Activated T-helper 2 cell treated with anti-CD3 and anti-CD28 coated beads, Interferon-gamma antibody, Interleukin-2, Interleukin-4, amounts not matched to agents 10 μg/mL and 5 μg/mL and 100 μg/mL, durations not matched to agents 14 hours and 24 hours and 36 hours (primary cell): ENCODE data around the gene GPR15. TPM values are rescaled to one million over a fixed set of nuclear protein-coding genes. Genes with fewer than 3 reads are reported as not detected.

Source experiments
- DNase-seq: peaks from one replicate; pipeline ENCODE4 v3.0.0; 2021; ENCODE audit warnings: low spot score
- H3K27ac Mint-ChIP-seq: one replicate; pipeline ENCODE4 v1.8.0; 2021; ENCODE audit warnings: mixed read lengths
- H3K27me3 Mint-ChIP-seq: one replicate; pipeline ENCODE4 v1.8.0; 2021; ENCODE audit warnings: low read depth, mixed read lengths
- H3K36me3 Mint-ChIP-seq: one replicate; pipeline ENCODE4 v1.8.0; 2021; ENCODE audit warnings: low read depth, mixed read lengths
- H3K4me1 Mint-ChIP-seq: one replicate; pipeline ENCODE4 v1.8.0; 2021; ENCODE audit warnings: low read depth, mixed read lengths
- H3K4me3 Mint-ChIP-seq: one replicate; pipeline ENCODE4 v1.8.0; 2021; ENCODE audit warnings: low read depth, mild to moderate bottlenecking, moderate library complexity, mixed read lengths
- H3K9me3 Mint-ChIP-seq: one replicate; pipeline ENCODE4 v1.8.0; 2021; ENCODE audit warnings: mixed read lengths
- intact Hi-C: fragments of 100-400 bp; cut with micrococcal nuclease; formaldehyde crosslinking; loops from one replicate; pipeline ENCODE4 v1.15.1; 2023
- total RNA-seq: library from RNA; stranded (reverse); gene quantifications from 2 replicates; pipeline ENCODE4 v1.2.3, GENCODE V29; 2022

GPR15 gene
- total RNA-seq, 1 donor from 2014 or later, result 10.0 TPM

DNA sequence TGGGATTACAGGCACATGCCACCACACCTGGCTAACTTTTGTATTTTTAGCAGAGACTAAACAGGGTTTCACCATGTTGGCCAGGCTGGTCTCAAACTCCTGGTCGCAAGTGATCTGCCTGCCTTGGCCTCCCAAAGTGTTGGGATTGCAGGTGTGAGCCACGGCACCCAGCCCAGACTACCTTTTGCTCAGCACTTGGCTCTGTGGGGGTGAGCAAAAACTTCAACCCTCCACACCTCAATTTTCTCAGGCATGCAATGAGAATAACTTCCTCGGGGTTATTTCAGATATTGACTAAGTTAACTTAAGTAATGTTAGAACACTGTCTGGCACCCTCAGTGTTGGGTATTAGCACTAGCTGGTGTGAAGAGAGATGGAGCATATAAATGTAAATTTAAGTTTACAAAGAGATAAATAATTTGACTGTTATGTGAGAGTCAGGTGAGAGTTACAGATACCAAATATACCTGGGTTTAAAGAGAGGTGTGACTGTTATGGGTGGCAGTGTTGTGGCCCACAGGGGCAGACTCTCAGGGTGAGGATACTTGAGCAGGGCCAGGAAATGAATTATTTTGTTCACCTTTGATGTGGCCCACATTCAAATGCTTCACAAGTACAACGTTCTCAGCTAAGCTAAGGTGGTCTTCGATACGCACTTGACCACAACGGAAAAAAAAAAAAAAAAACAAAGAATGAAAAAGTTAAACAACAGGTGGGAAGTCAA lies 32.7 kb downstream of the GPR15 start:
- H3K4me3 Mint-ChIP-seq, result peak overlapping the region; percentile 11
- intact Hi-C loops, result loop anchor here (1.0 to 2.0 kb wide), 5 partner anchors 8 to 42 kb away; partner anchors contain the start of gene CLDND1
- peak overlapping the region; percentile 66 for H3K27ac Mint-ChIP-seq
- no peaks in the 10 kb centered on the region for H3K27me3 Mint-ChIP-seq
- H3K36me3 Mint-ChIP-seq, result peaks cover 11% of the 10 kb centered on the region
- peaks cover 64% of the 10 kb centered on the region for H3K4me1 Mint-ChIP-seq
- peaks cover 19% of the 10 kb centered on the region for H3K9me3 Mint-ChIP-seq
- DNase-seq, result no peak

DNA sequence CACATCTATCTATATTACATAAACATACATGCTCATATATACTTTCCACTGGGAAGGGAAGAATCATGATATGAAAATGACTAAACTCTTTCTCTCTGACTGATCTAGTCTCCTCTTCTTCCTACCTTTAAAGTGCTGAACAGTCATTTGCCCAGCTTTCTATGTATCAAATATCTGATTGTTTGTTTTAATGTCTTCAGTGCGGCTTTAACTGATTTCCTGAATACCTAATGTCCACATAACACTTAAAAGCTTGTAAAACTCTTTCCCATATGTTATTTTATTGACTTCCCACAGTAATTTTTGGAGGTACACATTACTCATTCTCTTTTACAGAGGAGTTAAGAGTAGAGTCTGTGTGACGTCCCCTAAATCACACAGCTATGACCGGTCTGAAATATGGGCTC lies 33.5 kb downstream of the GPR15 start:
- no peak for DNase-seq
- Mint-ChIP-seq H3K27me3 (no peaks in the 10 kb centered on the region), H3K9me3 (peaks cover 18% of the 10 kb centered on the region), H3K4me3 (no peak overlapping the region), H3K36me3 (peaks cover 14% of the 10 kb centered on the region), H3K27ac (no peak overlapping the region), H3K4me1 (peaks cover 65% of the 10 kb centered on the region)
- intact Hi-C loops, result loop anchor here (1.0 to 2.0 kb wide), 5 partner anchors 9 to 42 kb away; partner anchors contain the start of gene CLDND1

DNA sequence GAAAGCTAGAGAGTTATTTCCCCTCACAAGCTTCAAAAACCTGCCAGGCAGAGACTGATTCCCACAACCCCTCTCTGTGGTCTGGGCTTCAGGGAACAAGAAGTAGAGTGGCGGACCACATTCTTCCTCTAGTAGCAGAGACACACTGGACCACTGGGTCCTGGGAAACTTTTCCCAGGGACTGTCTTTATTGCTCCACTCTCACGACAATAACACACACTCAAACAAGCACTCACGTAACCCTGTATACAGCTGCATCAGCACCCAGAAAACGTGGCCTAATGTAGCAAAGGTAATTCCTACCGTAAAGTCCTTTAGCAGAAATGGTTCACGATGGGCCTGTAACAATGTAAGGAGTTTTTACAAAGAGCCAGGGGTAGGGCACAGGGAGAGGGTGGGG lies 34.1 kb downstream of the GPR15 start:
- intact Hi-C loops, result loop anchor here (1.0 to 2.0 kb wide), 5 partner anchors 8 to 43 kb away; partner anchors contain the start of gene CLDND1
- H3K4me3 Mint-ChIP-seq, result no peak overlapping the region
- no peaks in the 10 kb centered on the region for H3K27me3 Mint-ChIP-seq
- H3K9me3 Mint-ChIP-seq, result peaks cover 18% of the 10 kb centered on the region
- no peak for DNase-seq
- peaks cover 14% of the 10 kb centered on the region for H3K36me3 Mint-ChIP-seq
- peaks cover 62% of the 10 kb centered on the region for H3K4me1 Mint-ChIP-seq
- no peak overlapping the region for H3K27ac Mint-ChIP-seq

DNA sequence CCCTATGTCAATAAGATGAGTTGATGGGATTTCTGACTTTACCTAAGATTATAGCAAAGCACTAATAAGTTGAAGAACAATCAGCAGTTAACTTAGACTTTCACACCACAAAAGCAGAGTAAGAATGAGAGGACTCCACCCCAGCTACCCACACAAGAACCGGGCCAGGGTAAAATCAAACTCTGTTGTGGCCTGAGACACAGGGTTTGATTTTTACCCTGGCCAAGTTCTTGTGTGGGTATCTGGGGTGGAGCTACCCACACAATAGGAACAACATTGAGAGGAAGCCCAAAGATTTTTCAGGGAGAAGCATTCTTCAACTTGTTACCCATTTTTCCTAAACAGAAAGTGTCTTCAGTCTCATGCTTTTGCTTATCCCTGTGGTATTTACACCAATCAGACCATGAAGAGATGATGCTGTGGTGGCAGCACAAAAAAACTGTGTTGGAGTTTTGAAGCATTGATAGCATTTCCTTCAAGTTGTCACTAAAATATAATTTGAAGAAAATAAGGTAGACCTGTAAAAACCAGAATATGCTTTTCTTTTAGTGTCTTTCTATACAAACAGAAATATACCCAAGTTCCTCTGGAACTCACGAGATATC lies 36.0 kb downstream of the GPR15 start:
- Mint-ChIP-seq H3K4me1 (peaks cover 67% of the 10 kb centered on the region), H3K9me3 (peaks cover 18% of the 10 kb centered on the region)
- intact Hi-C loops, result no loop called here

DNA sequence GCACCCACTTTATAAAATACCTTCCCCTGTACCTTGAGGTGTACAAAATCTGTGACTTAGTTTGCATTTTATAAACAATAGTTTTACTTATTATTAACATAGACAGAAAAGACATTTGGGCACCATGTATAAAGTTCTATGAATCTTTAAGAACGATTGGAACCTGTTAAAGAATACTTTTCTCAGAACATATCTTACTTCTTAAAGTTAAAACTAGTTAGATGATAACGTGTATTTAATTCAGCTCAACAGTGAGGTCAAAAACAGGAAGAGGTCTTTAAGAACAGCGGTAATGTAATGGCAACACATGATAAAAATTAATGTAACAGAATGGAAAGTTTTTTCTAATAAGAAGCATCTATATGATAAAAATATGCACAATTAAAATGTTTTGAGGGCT lies 36.6 kb downstream of the GPR15 start:
- Mint-ChIP-seq H3K9me3 (peaks cover 18% of the 10 kb centered on the region), H3K4me3 (no peak overlapping the region), H3K4me1 (peaks cover 67% of the 10 kb centered on the region), H3K27ac (peak overlapping the region; percentile 42), H3K27me3 (no peaks in the 10 kb centered on the region), H3K36me3 (peaks cover 14% of the 10 kb centered on the region)
- DNase-seq, result no peak
- intact Hi-C loops, result no loop called here

More for the DNA sequence above, 36.0 kb downstream of the GPR15 start:
- Mint-ChIP-seq H3K27ac (peak overlapping the region; percentile 36), H3K4me3 (no peak overlapping the region), H3K36me3 (peaks cover 14% of the 10 kb centered on the region), H3K27me3 (no peaks in the 10 kb centered on the region)
- no peak for DNase-seq

DNA sequence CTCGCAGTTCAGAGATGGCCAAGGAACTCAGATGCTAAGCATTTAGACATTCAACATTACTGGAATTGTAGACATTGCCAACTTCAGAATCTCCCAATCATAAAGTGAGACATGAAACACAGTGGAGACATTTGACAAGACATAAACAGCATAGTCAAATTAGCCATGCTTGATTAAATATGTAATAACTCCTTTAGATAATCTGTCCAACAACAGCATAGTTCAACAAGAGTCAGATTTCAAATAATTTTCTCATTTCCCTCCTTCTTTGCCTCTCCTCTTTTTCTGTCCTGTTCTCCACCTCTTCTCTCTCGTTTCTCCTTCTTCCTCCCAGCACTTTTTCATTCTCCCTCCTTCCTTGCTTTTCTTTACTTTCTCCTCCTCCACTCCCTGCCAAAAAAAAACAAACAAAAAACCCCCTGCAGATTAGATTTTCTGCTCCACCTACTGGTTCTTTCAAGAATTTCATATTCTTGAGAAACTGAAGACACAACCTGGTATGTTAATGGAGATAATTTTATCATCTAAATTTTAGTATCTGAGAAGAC lies 41.5 kb downstream of the GPR15 start:
- no peak for DNase-seq
- intact Hi-C loops, result loop anchor here (2.0 to 5.0 kb wide), 4 partner anchors 20 to 534 kb away; partner anchors contain the start of gene CPOX
- Mint-ChIP-seq H3K9me3 (peaks cover 17% of the 10 kb centered on the region), H3K4me3 (peak overlapping the region; percentile 47), H3K27me3 (no peaks in the 10 kb centered on the region), H3K4me1 (peaks cover 57% of the 10 kb centered on the region), H3K27ac (peak overlapping the region; percentile 71), H3K36me3 (peaks cover 47% of the 10 kb centered on the region)

DNA sequence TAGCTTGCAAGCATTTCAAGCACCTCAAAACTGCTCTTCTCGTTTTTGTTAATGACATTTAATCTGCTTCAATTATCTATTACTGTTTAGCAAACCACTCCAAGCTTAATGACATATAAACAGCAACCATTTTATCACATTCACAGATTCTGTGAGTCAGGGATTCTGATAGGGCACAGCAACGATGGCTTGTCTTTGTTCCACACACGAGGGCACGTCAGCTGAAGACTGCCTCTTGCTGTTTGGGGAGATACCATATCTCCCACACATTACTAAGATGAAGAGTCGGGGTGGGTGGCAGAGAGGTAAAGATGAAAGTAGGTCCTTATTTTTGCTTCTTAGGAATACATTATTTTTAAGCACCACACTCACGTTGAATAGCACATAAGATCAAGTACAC lies 42.4 kb downstream of the GPR15 start:
- no peak for DNase-seq
- intact Hi-C loops, result loop anchor here (1.0 to 5.0 kb wide), 3 partner anchors 9 to 247 kb away; no protein-coding TSS in a partner anchor
- Mint-ChIP-seq H3K36me3 (peaks cover 50% of the 10 kb centered on the region), H3K27me3 (no peaks in the 10 kb centered on the region), H3K4me3 (peak overlapping the region; percentile 37), H3K27ac (peak overlapping the region; percentile 80), H3K4me1 (peaks cover 60% of the 10 kb centered on the region), H3K9me3 (peaks cover 10% of the 10 kb centered on the region)

DNA sequence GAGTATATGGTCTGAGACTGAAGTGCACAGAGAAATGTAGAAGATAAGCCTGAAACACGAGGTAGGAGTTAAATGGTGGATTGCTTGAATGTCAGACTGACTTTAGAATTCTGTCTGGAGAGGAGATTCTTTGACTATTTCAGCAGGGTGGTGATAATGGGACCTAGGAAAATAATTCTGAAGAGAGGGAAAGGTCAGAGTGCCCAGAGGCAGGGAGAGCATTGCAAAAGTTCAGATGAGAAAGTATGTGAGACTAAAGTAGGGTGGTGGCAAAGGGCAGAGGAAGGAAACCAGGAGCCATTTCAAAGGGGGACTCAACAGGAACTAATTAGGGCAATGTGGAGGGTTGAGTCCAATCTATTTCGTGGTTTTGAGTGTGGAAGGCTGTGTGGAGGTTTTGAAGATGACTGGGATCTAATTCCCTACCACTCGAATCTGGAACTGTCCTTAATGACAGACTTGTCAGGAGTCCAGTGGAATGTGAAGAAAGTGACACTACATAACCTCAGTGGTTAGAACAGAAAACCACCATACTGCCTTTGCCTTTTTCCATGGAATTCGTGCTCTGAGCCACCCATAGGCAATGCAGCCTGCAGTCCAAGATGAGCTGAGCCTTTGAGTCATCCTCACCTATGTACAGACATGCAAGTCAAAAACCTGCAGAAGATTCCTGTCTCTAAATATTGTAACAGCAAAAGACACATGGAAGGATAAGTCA lies 45.6 kb downstream of the GPR15 start:
- peaks cover 3% of the 10 kb centered on the region for H3K9me3 Mint-ChIP-seq
- H3K4me1 Mint-ChIP-seq, result peaks cover 60% of the 10 kb centered on the region
- no peak for DNase-seq
- no peak overlapping the region for H3K4me3 Mint-ChIP-seq
- no peaks in the 10 kb centered on the region for H3K27me3 Mint-ChIP-seq
- H3K36me3 Mint-ChIP-seq, result peaks cover 71% of the 10 kb centered on the region
- H3K27ac Mint-ChIP-seq, result peak overlapping the region; percentile 55
- intact Hi-C loops, result no loop called here

DNA sequence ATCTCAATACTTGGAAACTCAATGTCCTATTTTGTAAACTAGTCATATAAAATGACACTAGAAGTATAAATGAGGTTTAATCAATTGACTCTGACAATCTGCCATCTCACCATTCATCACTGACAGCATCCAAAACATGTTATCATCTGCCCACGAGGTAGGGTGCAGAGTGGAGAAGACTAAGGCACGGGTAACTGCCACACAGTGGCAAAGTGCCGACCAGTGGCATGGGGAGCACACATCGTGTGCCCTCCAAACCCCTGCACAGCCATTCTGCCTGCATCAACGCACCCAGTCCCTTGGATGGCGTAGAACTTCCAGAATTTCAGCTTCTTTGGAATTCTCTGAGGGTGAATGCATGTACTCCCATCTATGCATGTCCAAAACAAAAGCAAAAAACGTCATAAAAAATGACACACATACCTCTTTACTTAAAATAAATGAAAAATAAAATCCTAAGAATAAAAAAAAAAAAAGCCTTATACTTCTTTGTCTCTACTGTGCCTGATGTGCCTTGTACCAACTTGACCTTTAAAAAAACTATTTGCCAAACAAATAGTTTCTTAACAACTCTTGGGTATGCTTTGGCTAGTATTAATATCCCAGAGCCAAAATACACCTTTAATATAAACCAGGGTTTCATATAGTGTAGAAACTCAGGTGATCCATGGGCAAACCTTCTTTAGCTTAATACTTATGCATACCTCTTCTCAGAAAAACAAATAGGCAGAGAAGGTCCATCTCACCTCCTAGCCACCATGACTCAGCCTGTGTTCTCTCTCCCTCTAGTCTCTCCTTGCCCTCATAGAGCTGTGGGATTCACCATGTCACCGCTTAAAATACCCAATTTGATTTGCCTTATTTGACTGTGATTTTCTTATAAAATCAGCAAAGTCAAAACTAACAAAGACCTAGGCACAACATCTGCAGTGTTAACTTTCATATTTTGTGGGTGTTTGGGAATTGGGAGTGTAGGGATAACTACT lies 48.9 kb downstream of the GPR15 start:
- Mint-ChIP-seq H3K4me3 (no peak overlapping the region), H3K9me3 (peaks cover 3% of the 10 kb centered on the region), H3K27me3 (no peaks in the 10 kb centered on the region), H3K36me3 (peaks cover 88% of the 10 kb centered on the region), H3K27ac (no peak overlapping the region), H3K4me1 (peaks cover 53% of the 10 kb centered on the region)
- DNase-seq, result no peak
- intact Hi-C loops, result no loop called here

DNA sequence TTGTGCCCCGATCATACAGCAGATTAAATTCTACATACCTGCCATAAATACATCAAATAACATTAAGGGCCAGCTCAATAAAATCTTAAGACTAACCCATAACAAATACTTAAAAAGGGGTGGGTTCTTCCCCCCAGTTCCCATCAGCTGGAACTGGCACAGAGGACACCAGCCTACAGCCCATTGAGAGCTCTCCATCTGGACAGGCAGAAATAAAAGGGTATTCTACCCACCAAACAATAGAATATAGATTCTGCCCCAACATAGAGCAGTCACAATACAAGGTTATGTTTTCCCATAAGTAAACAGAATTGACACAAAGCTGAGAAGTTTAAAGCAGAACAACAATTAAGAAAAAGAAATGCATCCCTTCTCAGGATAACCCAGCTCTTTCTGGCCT lies 49.7 kb downstream of the GPR15 start:
- no peak for DNase-seq
- Mint-ChIP-seq H3K9me3 (no peaks in the 10 kb centered on the region), H3K36me3 (peaks cover 90% of the 10 kb centered on the region), H3K4me1 (peaks cover 55% of the 10 kb centered on the region), H3K27me3 (no peaks in the 10 kb centered on the region), H3K27ac (no peak overlapping the region), H3K4me3 (no peak overlapping the region)
- intact Hi-C loops, result no loop called here

DNA sequence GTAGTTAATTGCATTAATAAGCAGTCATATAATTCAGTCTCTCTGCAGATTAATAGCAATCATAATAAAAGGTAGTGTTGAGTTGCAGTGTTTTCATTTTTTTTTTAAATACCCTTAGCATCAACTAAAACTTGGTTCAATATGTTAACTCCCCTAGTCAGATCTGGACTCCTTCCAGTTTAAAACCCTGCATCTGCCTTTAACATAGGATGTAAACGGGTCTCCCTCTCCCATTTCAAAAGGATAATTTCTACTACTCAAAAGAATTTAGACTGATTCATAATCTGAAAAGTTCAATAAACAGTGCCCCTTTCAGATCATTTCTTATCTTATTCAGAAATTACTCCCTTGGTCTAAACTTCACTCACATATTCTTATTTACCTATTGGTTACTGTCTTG lies 50.3 kb downstream of the GPR15 start:
- Mint-ChIP-seq H3K4me1 (peaks cover 51% of the 10 kb centered on the region), H3K4me3 (no peak overlapping the region), H3K9me3 (no peaks in the 10 kb centered on the region), H3K27me3 (no peaks in the 10 kb centered on the region), H3K27ac (no peak overlapping the region), H3K36me3 (peaks cover 87% of the 10 kb centered on the region)
- DNase-seq, result no peak
- intact Hi-C loops, result no loop called here

DNA sequence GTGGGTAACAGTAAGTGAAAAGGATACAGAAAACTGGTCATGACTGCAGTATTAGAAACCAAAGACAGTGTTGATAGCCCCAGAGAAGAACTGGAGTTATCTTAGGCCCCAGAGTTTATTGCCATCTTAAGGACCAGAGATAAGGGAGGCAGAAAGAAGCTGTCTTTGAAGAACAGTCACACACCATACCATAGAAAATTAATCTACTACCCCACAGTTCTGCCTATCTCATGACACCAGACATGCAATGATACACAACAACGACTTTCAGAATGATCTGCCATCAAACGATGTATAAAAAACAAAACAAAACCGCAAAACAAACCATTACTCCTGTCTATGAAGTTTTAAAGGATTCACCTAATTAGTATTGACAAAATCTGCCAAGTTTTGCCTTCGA lies 52.0 kb downstream of the GPR15 start:
- H3K4me3 Mint-ChIP-seq, result no peak overlapping the region
- H3K36me3 Mint-ChIP-seq, result peaks cover 82% of the 10 kb centered on the region
- H3K9me3 Mint-ChIP-seq, result no peaks in the 10 kb centered on the region
- DNase-seq, result no peak
- intact Hi-C loops, result no loop called here
- peaks cover 40% of the 10 kb centered on the region for H3K4me1 Mint-ChIP-seq
- H3K27ac Mint-ChIP-seq, result no peak overlapping the region
- no peaks in the 10 kb centered on the region for H3K27me3 Mint-ChIP-seq
